ENCODE measurements around the gene UBXN2A.

DNA sequence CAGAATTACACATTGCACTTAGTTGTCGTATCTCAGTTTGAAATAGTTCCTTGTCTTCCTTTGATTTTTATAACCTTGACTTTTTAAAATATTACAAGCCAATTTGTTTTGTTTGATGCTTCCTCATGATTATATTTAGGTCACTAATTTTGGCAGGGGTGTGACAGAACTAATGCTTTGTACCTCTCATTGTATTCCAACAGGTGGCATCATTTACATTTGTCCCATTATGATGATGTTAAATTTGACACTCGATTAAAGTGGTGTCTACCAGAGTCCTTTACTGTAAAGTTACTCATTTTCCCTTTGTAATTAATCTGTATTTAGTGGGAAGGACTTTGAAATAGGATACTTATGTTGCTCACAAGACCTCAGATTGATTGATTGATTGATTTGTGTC lies 48.1 kb downstream of the UBXN2A start:
- TF ChIP-seq, protein P1, sequence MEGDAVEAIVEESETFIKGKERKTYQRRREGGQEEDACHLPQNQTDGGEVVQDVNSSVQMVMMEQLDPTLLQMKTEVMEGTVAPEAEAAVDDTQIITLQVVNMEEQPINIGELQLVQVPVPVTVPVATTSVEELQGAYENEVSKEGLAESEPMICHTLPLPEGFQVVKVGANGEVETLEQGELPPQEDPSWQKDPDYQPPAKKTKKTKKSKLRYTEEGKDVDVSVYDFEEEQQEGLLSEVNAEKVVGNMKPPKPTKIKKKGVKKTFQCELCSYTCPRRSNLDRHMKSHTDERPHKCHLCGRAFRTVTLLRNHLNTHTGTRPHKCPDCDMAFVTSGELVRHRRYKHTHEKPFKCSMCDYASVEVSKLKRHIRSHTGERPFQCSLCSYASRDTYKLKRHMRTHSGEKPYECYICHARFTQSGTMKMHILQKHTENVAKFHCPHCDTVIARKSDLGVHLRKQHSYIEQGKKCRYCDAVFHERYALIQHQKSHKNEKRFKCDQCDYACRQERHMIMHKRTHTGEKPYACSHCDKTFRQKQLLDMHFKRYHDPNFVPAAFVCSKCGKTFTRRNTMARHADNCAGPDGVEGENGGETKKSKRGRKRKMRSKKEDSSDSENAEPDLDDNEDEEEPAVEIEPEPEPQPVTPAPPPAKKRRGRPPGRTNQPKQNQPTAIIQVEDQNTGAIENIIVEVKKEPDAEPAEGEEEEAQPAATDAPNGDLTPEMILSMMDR (IDR thresholded peaks at IDR 0.05) = no peak
- no peak for TF ChIP-seq POLR2A (IDR thresholded peaks at IDR 0.05)
